PFSK-1 (cell line): ENCODE measurements around the gene CUX1.
A peak's percentile ranks its signal among the peaks of the same experiment; 100 is the strongest.

ENCODE experiments used
- FOXP2 ChIP-seq: optimal IDR thresholded peaks from 2 replicates; pipeline ENCODE3; 2011; ENCODE audit warnings: borderline replicate concordance, control low read depth, inconsistent platforms; ENCODE audit not compliant: insufficient read depth; ENCODE audit errors: extremely low read length, extremely low read depth
- POLR2AphosphoS5 ChIP-seq: IDR thresholded peaks from 2 replicates; pipeline ENCODE4 v1.6.1; 2012; ENCODE audit warnings: low read depth, mild to moderate bottlenecking, control low read depth, low read length, moderate library complexity
- REST ChIP-seq, 2 experiments: IDR thresholded peaks; 2 replicates each; pipeline versions ENCODE4 v1.6.1 to v1.8.0; 2011 to 2012; ENCODE audit warnings: low read depth in 2 of 2, low read length in 2 of 2, control low read depth in 1 of 2, inconsistent platforms in 1 of 2, mild to moderate bottlenecking in 1 of 2, moderate library complexity in 1 of 2; ENCODE audit not compliant: insufficient read depth in 1 of 2
- SIN3A ChIP-seq: IDR thresholded peaks from 2 replicates; pipeline ENCODE4 v1.6.1; 2012; ENCODE audit warnings: mild to moderate bottlenecking, low read length, moderate library complexity, borderline replicate concordance; ENCODE audit not compliant: insufficient read depth
- TAF1 ChIP-seq: IDR thresholded peaks from 2 replicates; pipeline ENCODE4 v1.6.1; 2012; ENCODE audit warnings: low read length, control low read depth, borderline replicate concordance; ENCODE audit not compliant: insufficient read depth

Gene CUX1

GRCh38 chr7:101984133-101984879, 166.9 kb downstream of the CUX1 start:
- TF ChIP-seq TAF1 = no peak
- TF ChIP-seq POLR2AphosphoS5 = no peak
- TF ChIP-seq SIN3A = no peak
- TF ChIP-seq REST (IDR thresholded peaks at IDR 0.05; ENCODE audit: insufficient read depth in 1 of 2, low read depth in 2 of 2, low read length in 2 of 2) = no peak
- TF ChIP-seq FOXP2 = no peak

- TF ChIP-seq SIN3A = no peak
- no peak for TF ChIP-seq FOXP2
- TF ChIP-seq POLR2AphosphoS5 = no peak
- TF ChIP-seq REST (IDR thresholded peaks at IDR 0.05; ENCODE audit: insufficient read depth in 1 of 2, low read depth in 2 of 2, low read length in 2 of 2) = no peak
- no peak for TF ChIP-seq TAF1
Observed at GRCh38 chr7:101985057-101985902, 167.9 kb downstream of the CUX1 start.

- no peak for TF ChIP-seq TAF1
- TF ChIP-seq POLR2AphosphoS5 = no peak
- TF ChIP-seq SIN3A = no peak
- no peak for TF ChIP-seq REST (IDR thresholded peaks at IDR 0.05; ENCODE audit: insufficient read depth in 1 of 2, low read depth in 2 of 2, low read length in 2 of 2)
- TF ChIP-seq FOXP2 = no peak
Observed at GRCh38 chr7:101985903-101986734, 168.7 kb downstream of the CUX1 start.

- no peak for TF ChIP-seq REST (IDR thresholded peaks at IDR 0.05; ENCODE audit: insufficient read depth in 1 of 2, low read depth in 2 of 2, low read length in 2 of 2)
- TF ChIP-seq FOXP2 = peak; percentile 70
- no peak for TF ChIP-seq SIN3A
Observed at GRCh38 chr7:101987494-101987893, 170.1 kb downstream of the CUX1 start.
